Neural cell (in vitro differentiated cells): ENCODE data around the gene PRSS50.

Source experiments
- MXI1 ChIP-seq: fragments of 450-650 bp; conservative IDR thresholded peaks from 2 replicates; pipeline ENCODE4 v1.6.1; 2014; ENCODE audit warnings: antibody characterized with exemption, mild to moderate bottlenecking; ENCODE audit not compliant: poor library complexity, severe bottlenecking
- POLR2AphosphoS5 ChIP-seq: IDR thresholded peaks from 2 replicates; pipeline ENCODE4 v1.6.1; 2012
- RAD21 ChIP-seq: fragments of 450-650 bp; conservative IDR thresholded peaks from 2 replicates; pipeline ENCODE4 v1.6.1; 2014; ENCODE audit warnings: antibody characterized with exemption, mild to moderate bottlenecking, moderate library complexity
- TAF1 ChIP-seq: IDR thresholded peaks from 2 replicates; pipeline ENCODE4 v1.6.1; 2012; ENCODE audit warnings: low read depth
- TF ChIP-seq, protein P1 (sequence below): fragments of 450-650 bp; IDR thresholded peaks from 2 replicates; pipeline ENCODE4 v1.5.1; 2014; ENCODE audit warnings: antibody characterized with exemption, mild to moderate bottlenecking, moderate library complexity; ENCODE audit not compliant: poor library complexity, severe bottlenecking
- TF ChIP-seq, protein P2 (sequence below): IDR thresholded peaks from 2 replicates; pipeline ENCODE4 v1.6.1; 2012; ENCODE audit warnings: borderline replicate concordance

DNA sequence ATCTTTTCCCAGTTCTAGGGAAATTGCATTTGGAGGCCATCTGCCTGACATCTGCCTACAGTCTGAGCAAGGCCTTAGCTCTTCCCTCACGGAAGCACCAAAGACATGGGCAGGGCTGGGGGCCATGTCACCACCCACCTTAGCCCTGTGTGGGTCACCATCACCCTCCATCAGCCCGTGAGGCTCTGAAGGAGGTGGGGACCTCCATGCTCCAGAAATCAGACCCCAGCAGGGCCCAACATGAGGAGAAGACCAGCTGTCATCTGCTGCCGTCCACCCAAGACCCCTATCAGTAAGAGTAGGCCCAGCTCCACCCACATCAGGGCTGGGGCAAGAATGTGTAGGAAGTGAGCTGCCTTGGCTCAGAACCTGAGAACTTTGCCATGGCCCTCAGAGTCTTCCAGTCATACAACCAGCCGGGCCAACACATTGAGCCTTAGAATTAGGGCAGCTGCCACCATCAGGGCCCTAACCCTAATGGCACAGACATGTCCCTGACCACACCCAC lies 14.6 kb downstream of the PRSS50 start:
- TF ChIP-seq, protein P1, sequence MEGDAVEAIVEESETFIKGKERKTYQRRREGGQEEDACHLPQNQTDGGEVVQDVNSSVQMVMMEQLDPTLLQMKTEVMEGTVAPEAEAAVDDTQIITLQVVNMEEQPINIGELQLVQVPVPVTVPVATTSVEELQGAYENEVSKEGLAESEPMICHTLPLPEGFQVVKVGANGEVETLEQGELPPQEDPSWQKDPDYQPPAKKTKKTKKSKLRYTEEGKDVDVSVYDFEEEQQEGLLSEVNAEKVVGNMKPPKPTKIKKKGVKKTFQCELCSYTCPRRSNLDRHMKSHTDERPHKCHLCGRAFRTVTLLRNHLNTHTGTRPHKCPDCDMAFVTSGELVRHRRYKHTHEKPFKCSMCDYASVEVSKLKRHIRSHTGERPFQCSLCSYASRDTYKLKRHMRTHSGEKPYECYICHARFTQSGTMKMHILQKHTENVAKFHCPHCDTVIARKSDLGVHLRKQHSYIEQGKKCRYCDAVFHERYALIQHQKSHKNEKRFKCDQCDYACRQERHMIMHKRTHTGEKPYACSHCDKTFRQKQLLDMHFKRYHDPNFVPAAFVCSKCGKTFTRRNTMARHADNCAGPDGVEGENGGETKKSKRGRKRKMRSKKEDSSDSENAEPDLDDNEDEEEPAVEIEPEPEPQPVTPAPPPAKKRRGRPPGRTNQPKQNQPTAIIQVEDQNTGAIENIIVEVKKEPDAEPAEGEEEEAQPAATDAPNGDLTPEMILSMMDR, result no peak
- TF ChIP-seq POLR2AphosphoS5 (no peak), MXI1 (no peak), RAD21 (no peak), TAF1 (no peak)
- TF ChIP-seq, protein P2, sequence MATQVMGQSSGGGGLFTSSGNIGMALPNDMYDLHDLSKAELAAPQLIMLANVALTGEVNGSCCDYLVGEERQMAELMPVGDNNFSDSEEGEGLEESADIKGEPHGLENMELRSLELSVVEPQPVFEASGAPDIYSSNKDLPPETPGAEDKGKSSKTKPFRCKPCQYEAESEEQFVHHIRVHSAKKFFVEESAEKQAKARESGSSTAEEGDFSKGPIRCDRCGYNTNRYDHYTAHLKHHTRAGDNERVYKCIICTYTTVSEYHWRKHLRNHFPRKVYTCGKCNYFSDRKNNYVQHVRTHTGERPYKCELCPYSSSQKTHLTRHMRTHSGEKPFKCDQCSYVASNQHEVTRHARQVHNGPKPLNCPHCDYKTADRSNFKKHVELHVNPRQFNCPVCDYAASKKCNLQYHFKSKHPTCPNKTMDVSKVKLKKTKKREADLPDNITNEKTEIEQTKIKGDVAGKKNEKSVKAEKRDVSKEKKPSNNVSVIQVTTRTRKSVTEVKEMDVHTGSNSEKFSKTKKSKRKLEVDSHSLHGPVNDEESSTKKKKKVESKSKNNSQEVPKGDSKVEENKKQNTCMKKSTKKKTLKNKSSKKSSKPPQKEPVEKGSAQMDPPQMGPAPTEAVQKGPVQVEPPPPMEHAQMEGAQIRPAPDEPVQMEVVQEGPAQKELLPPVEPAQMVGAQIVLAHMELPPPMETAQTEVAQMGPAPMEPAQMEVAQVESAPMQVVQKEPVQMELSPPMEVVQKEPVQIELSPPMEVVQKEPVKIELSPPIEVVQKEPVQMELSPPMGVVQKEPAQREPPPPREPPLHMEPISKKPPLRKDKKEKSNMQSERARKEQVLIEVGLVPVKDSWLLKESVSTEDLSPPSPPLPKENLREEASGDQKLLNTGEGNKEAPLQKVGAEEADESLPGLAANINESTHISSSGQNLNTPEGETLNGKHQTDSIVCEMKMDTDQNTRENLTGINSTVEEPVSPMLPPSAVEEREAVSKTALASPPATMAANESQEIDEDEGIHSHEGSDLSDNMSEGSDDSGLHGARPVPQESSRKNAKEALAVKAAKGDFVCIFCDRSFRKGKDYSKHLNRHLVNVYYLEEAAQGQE, result no peak
